ENCODE measurements around the gene SKP2.

DNA sequence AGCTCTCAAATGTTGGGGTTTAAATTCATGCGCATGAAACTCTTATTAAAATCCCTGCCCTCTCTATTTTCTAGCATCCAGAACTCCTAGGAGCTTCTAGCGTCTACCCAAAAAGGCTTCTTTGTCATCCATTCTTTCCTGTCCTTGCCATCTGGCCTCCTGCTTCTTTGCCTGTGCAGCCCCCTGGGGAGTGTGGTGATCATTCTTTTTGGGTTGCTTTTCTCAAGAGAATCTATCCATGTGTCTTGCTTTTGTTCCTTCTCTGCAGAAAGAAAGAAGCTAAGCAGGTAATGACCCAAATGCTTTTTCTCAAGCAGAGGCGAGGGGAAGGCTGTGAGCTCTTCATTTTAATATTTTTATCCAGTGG lies 26.6 kb downstream of the SKP2 start:
- TF ChIP-seq CTCF (IDR thresholded peaks at IDR 0.05; ENCODE audit: poor library complexity) (no peak), EZH2phosphoT487 (IDR thresholded peaks at IDR 0.05; ENCODE audit: low read depth, severe bottlenecking, unreplicated experiment) (no peak)

Measured in hepatocyte (in vitro differentiated cells).